Natural killer cell (primary cell): ENCODE measurements around the gene RBBP4. TPM values are rescaled to one million over a fixed set of nuclear protein-coding genes. Genes with fewer than 3 reads are reported as not detected.

Source experiments
- ATAC-seq, 3 donors: fragments of 150-1000 bp in 2 of 3; fragments of 200-7000 bp in 1 of 3; cut with Tn5 transposase; 1 replicate in 1 of 3; 2 replicates in 2 of 3; pipeline ENCODE4 v1.10.0; 2021; ENCODE audit warnings: mild to moderate bottlenecking in 2 of 3, moderate library complexity in 2 of 3
- DNase-seq, 2 donors: peaks; one replicate each; pipeline versions ENCODE4 v3.0.0 to v3.0.0-alpha.2; 2013 to 2021; ENCODE audit warnings: mixed read lengths in 1 of 2
- H3K27ac ChIP-seq: one replicate; pipeline ENCODE4 v1.5.1; 2013; ENCODE audit warnings: mild to moderate bottlenecking, low read length
- H3K27me3 ChIP-seq: one replicate; pipeline ENCODE4 v1.6.1; 2013; ENCODE audit warnings: low read length; ENCODE audit not compliant: control insufficient read depth, insufficient read depth
- H3K36me3 ChIP-seq: one replicate; pipeline ENCODE4 v1.6.1; 2013; ENCODE audit warnings: low read length; ENCODE audit not compliant: control insufficient read depth, insufficient read depth
- H3K4me1 ChIP-seq: one replicate; pipeline ENCODE4 v1.6.1; 2013; ENCODE audit warnings: low read length; ENCODE audit not compliant: control insufficient read depth, insufficient read depth
- H3K4me3 ChIP-seq: one replicate; pipeline ENCODE4 v1.5.1; 2013; ENCODE audit warnings: low read length
- H3K9me3 ChIP-seq: one replicate; pipeline ENCODE4 v1.6.1; 2013; ENCODE audit warnings: low read length; ENCODE audit not compliant: control insufficient read depth, insufficient read depth
- H3K27ac Mint-ChIP-seq, 2 donors: one replicate each; pipeline ENCODE4 v1.8.0; 2022; ENCODE audit warnings: mild to moderate bottlenecking in 2 of 2, mixed read lengths in 2 of 2, moderate library complexity in 1 of 2
- H3K27me3 Mint-ChIP-seq, 2 donors: one replicate each; pipeline ENCODE4 v1.8.0; 2022; ENCODE audit warnings: low read depth in 2 of 2, mixed read lengths in 2 of 2
- H3K36me3 Mint-ChIP-seq: one replicate; pipeline ENCODE4 v1.8.0; 2022; ENCODE audit warnings: mixed read lengths
- H3K4me1 Mint-ChIP-seq, 2 donors: one replicate each; pipeline ENCODE4 v1.8.0; 2022; ENCODE audit warnings: mixed read lengths in 2 of 2
- H3K4me3 Mint-ChIP-seq: one replicate; pipeline ENCODE4 v1.8.0; 2022; ENCODE audit warnings: mild to moderate bottlenecking, moderate library complexity, mixed read lengths
- H3K9me3 Mint-ChIP-seq, 2 donors: one replicate each; pipeline ENCODE4 v1.8.0; 2022; ENCODE audit warnings: mixed read lengths in 2 of 2
- WGBS: methylation state at CpG from one replicate; pipeline ENCODE4 v1.1.7; 2013; ENCODE audit warnings: missing lambda C conversion rate; ENCODE audit not compliant: insufficient coverage; 5-methylcytosine and 5-hydroxymethylcytosine counted together
- intact Hi-C: fragments of 100-400 bp; cut with micrococcal nuclease; formaldehyde crosslinking; loops from one replicate; pipeline ENCODE4 v1.14.2; 2022
- total RNA-seq, 4 donors: library from RNA; stranded (reverse); fragments of 120-200 nt in 1 of 4; gene quantifications; one replicate each; pipeline versions ENCODE4 v1.2.3 to v1.2.4, GENCODE V29; 2013 to 2022
- TF ChIP-seq, protein P1 (sequence below): fragments of 200-600 bp; IDR thresholded peaks from one replicate; pipeline ENCODE4 v1.8.0; 2022; ENCODE audit warnings: antibody characterized with exemption

Gene RBBP4
- total RNA-seq, 3 donors from 2014 or later (not counting 1 experiment from before 2014, with no cell fraction given), result 199 to 241 (median 224) TPM

DNA sequence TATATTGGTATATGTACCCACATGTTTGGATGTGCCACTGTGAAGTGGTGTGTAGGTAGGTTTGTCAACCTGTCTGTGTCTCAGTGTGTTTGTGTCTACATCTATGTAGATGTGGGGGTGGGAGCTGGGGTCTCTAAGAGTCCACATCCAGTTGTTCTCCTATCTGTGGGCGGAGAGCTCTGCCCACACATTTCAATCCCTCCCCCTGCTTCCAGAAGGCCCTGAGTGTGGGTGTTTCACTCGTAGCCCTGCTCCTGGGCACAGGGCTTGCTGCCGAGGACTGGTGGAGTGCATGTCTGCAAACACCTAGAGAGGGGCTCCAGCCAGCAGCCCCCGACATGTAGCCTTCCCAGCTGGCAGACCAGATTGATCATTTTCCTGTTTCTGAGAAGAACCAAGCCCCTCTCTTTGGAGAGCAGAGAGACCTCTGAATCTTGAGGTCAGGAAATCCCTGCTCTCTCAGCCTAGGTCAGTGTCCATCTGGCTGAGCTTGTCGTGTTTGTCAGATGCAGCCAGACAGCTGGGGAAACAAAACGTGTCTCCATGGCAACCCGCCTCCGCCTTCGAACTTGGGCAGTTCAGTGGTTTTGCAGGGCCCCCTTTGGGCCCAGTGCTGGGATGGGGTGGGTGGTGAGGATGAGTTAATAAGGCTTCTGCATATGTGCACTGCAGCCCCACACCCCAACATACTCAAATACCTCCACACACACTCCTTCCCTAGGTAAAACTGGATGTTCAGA lies 82.7 kb downstream of the RBBP4 start:
- Mint-ChIP-seq H3K27me3 (no peaks in the 10 kb centered on the region), H3K27ac (no peak overlapping the region), H3K4me1 (peaks cover 8 to 11% of the 10 kb centered on the region in 2 donors), H3K4me3 (no peak overlapping the region), H3K9me3 (no peaks in the 10 kb centered on the region), H3K36me3 (no peaks in the 10 kb centered on the region)
- peaks cover 5% of the 10 kb centered on the region for H3K4me1 ChIP-seq
- intact Hi-C loops, result no loop called here
- 67% methylated on average over 9 of the region's 9 CpGs for WGBS
- H3K9me3 ChIP-seq, result no peaks in the 10 kb centered on the region
- H3K4me3 ChIP-seq, result no peak overlapping the region
- no peak overlapping the region for H3K27ac ChIP-seq
- TF ChIP-seq, protein P1, sequence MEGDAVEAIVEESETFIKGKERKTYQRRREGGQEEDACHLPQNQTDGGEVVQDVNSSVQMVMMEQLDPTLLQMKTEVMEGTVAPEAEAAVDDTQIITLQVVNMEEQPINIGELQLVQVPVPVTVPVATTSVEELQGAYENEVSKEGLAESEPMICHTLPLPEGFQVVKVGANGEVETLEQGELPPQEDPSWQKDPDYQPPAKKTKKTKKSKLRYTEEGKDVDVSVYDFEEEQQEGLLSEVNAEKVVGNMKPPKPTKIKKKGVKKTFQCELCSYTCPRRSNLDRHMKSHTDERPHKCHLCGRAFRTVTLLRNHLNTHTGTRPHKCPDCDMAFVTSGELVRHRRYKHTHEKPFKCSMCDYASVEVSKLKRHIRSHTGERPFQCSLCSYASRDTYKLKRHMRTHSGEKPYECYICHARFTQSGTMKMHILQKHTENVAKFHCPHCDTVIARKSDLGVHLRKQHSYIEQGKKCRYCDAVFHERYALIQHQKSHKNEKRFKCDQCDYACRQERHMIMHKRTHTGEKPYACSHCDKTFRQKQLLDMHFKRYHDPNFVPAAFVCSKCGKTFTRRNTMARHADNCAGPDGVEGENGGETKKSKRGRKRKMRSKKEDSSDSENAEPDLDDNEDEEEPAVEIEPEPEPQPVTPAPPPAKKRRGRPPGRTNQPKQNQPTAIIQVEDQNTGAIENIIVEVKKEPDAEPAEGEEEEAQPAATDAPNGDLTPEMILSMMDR, result no peak
- ATAC-seq (no peak), DNase-seq (no peak)
- no peaks in the 10 kb centered on the region for H3K36me3 ChIP-seq
- H3K27me3 ChIP-seq, result no peaks in the 10 kb centered on the region

Other genes starting within 250 kb of the RBBP4 start
- gene ZBTB8B, start 186.1 kb upstream of the RBBP4 start, total RNA-seq, result not detected
- under 1 TPM; 0.16 to 0.50 (median 0.33) TPM for gene ZBTB8A, start 111.8 kb upstream of the RBBP4 start, total RNA-seq
- gene ZBTB8OS, start 658 bp upstream of the RBBP4 start, total RNA-seq, result 10 to 100 TPM; 46.1 to 62.2 (median 55.6) TPM
- gene SYNC, start 51.6 kb downstream of the RBBP4 start, total RNA-seq, result not detected
- gene YARS1, start 166.2 kb downstream of the RBBP4 start, total RNA-seq, result 100 to 1,000 TPM; 163 to 223 (median 197) TPM
- gene S100PBP, start 166.4 kb downstream of the RBBP4 start, total RNA-seq, result 100 to 1,000 TPM in 1 of 3 donors, 10 to 100 TPM in 2; 84.5 to 114 (median 85.5) TPM
- gene FNDC5, start 219.7 kb downstream of the RBBP4 start, total RNA-seq, result under 1 TPM in 1 of 3 donors, not detected in 2; 0.36 TPM
- gene HPCA, start 235.3 kb downstream of the RBBP4 start, total RNA-seq, result under 1 TPM in 1 of 3 donors, not detected in 2; 0.59 TPM